ENCODE data around the gene CD3D. TPM values are rescaled to one million over a fixed set of nuclear protein-coding genes. Genes with fewer than 3 reads are reported as not detected.
"Not testable (repeated sequence)": the region's sequence is repeated elsewhere in the genome, so short reads cannot be mapped to it uniquely, and the experiment has no call there.

Gene CD3D
- total and polyA plus RNA-seq, 12 donors = 0.31 to 6.3 (median 0.97) TPM; not detected in 6

DNA sequence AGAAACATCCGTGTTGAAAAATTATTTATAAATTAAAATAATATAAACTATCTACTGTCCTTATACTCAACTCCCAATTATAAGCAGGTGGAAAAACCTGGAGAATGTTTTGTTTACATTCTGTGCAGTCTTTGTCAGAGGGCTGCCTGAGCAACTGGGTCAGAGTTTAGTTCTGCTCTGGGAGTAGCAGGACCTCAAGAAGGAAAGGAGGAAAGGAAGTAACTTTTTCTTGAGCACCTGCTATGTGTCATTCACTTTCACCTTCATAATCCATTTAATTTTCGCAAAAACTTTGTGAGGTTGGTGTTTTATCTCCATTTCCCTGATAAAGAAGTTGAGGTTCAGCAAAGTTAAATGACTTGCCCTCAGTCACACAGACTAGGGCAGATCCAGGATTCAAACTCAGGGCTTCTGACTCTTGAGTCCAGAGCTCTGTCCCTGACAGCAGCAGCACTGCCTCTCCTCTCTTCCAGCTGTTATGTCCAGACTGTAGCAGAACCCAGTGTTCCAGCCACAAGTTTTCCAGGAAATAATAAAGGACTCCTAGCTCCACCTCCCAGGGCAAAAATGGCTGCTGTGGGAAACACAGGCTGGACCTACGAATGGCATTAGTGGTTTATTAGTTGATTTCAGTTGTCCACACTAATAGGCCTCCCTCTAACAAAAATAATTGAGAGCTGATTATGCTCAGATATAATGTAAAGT is 31.6 kb downstream of the CD3D start:
- WGBS, 2 donors = 78 to 80% methylated on average over 3 of the region's 3 CpGs
- no peak for TF ChIP-seq CTCF (IDR thresholded peaks at IDR 0.05)
- H3K4me3 ChIP-seq = no peak overlapping the region
- H3K4me1 ChIP-seq = peaks cover 0 to 10% (median 8%) of the 10 kb centered on the region in 9 donors
- DNase-seq (no peak), ATAC-seq (no peak)
- H3K27me3 ChIP-seq = peaks cover 0 to 37% (median 23%) of the 10 kb centered on the region in 7 donors
- intact Hi-C loops (cut with DNase I) = no loop called here
- H3K36me3 ChIP-seq = no peaks in the 10 kb centered on the region
- no peak overlapping the region for H3K27ac ChIP-seq
- no peaks in the 10 kb centered on the region for H3K9me3 ChIP-seq

DNA sequence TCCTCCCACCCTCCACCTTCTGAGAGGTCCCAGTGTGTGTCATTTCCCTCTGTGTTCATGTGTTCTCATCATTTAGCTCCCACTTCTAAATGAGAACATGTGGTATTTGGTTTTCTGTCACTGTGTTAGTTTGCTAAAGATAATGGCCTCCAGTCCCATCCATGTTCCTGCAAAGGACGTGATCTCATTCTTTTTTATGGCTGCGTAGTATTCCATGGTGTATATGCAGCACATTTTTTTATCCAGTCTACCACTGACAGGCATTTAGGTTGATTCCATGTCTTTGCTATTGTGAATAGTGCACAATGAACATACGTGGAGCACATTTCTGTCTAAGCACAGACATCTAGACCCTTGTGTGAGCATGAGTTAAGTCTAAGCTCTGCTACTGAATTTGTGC is 32.2 kb downstream of the CD3D start:
- Histone ChIP-seq H3K27ac (no peak overlapping the region), H3K4me1 (peaks cover 0 to 4% (median 2%) of the 10 kb centered on the region in 9 donors), H3K36me3 (no peaks in the 10 kb centered on the region), H3K4me3 (no peak overlapping the region), H3K9me3 (no peaks in the 10 kb centered on the region), H3K27me3 (peaks cover 0 to 39% (median 23%) of the 10 kb centered on the region in 7 donors)
- intact Hi-C loops (cut with DNase I) = no loop called here
- DNase-seq = no peak
- WGBS, 2 donors = 90 to 93% methylated on average over 3 of the region's 3 CpGs
- ATAC-seq = no peak
- TF ChIP-seq CTCF (IDR thresholded peaks at IDR 0.05) = no peak

DNA sequence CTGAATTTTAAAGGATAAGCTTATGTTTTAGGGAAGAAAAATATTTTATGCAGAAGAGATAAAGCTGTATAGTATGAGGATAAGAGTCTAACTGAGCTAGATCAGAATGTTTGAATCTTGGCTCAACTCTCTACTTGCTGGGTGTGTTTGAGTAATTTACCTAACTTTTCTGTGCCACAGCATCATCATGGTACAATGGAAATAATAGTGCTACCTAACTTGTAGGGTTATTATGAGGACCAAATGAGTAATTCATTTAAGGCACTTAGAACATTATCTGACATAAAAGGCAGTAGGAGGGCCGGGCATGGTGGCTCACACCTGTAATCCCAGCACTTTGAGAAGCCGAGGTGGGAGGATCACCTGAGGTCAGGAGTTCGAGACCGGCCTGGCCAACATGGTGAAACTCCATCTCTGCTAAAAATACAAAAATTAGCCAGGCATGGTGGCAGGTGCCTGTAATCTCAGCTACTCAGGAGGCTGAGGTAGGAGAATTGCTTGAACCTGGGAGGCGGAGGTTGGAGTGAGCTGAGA is 33.4 kb downstream of the CD3D start:
- not testable (repeated sequence) for DNase-seq, H3K36me3 ChIP-seq, H3K27ac ChIP-seq, H3K4me1 ChIP-seq, H3K9me3 ChIP-seq, H3K4me3 ChIP-seq, ATAC-seq
- 92 to 94% methylated on average over 5 of the region's 5 CpGs for WGBS, 2 donors
- peaks cover 0 to 44% (median 22%) of the 10 kb centered on the region in 7 donors for H3K27me3 ChIP-seq
- intact Hi-C loops (cut with DNase I) = loop anchor here in 2 of 10 donors (5.0 to 10.0 kb wide), 2 partner anchors 38 to 176 kb away; no protein-coding TSS in a partner anchor

- ATAC-seq = no peak
- no peak for TF ChIP-seq CTCF (IDR thresholded peaks at IDR 0.05)
- 81 to 86% methylated on average over 2 of the region's 2 CpGs for WGBS, 2 donors
These were observed 35.9 kb downstream of the CD3D start for GRCh38 chr11:118306556-118306955.

More at GRCh38 chr11:118306556-118306955, 35.9 kb downstream of the CD3D start:
- peaks cover 0 to 32% (median 9%) of the 10 kb centered on the region in 7 donors for H3K27me3 ChIP-seq
- no peaks in the 10 kb centered on the region for H3K4me1 ChIP-seq
- no peaks in the 10 kb centered on the region for H3K9me3 ChIP-seq
- intact Hi-C loops (cut with DNase I) = loop anchor here in 2 of 10 donors (5.0 to 10.0 kb wide), 2 partner anchors 41 to 178 kb away; no protein-coding TSS in a partner anchor
- H3K36me3 ChIP-seq = no peaks in the 10 kb centered on the region
- peak overlapping the region in 1 of 10 donors; percentile 32 for H3K27ac ChIP-seq
- DNase-seq = no peak
- H3K4me3 ChIP-seq = peak overlapping the region in 1 of 10 donors; percentile 47
